Myocyte (in vitro differentiated cells): ENCODE measurements around the gene A3GALT2. TPM values are rescaled to one million over a fixed set of nuclear protein-coding genes. Genes with fewer than 3 reads are reported as not detected.
A peak's percentile ranks its signal among the peaks of the same experiment; 100 is the strongest.

Experiments
- DNase-seq: peaks from one replicate; pipeline ENCODE4 v3.0.0-alpha.2; 2012; ENCODE audit warnings: low read depth
- total RNA-seq: library from RNA; depleted of rRNA; stranded (reverse); fragments of >200 nt; gene quantifications from 2 replicates; pipeline ENCODE4 v1.2.3, GENCODE V29; 2014

The A3GALT2 gene
- total RNA-seq, 1 donor from 2014 or later, result 0.32 TPM

GRCh38 chr1:33332881-33333280 is 12.0 kb upstream of the A3GALT2 start:
- DNase-seq, result no peak

GRCh38 chr1:33332357-33332789 is 11.5 kb upstream of the A3GALT2 start:
- DNase-seq, result peak; percentile 74

- DNase-seq, result peak; percentile 81
Observed at GRCh38 chr1:33331444-33332356, 10.8 kb upstream of the A3GALT2 start.

GRCh38 chr1:33330906-33331305 is 10.0 kb upstream of the A3GALT2 start:
- DNase-seq, result no peak

GRCh38 chr1:33330361-33330890 is 9.5 kb upstream of the A3GALT2 start:
- DNase-seq, result no peak

- no peak for DNase-seq
Observed at GRCh38 chr1:33329600-33330305, 8.9 kb upstream of the A3GALT2 start.

GRCh38 chr1:33328817-33329216 is 7.9 kb upstream of the A3GALT2 start:
- no peak for DNase-seq

GRCh38 chr1:33327587-33328325 is 6.9 kb upstream of the A3GALT2 start:
- DNase-seq, result peak; percentile 95

- DNase-seq, result no peak
Observed at GRCh38 chr1:33326785-33327184, 5.9 kb upstream of the A3GALT2 start.

- DNase-seq, result no peak
Observed at GRCh38 chr1:33324677-33325575, 4.0 kb upstream of the A3GALT2 start.

GRCh38 chr1:33323663-33324477 is 3.0 kb upstream of the A3GALT2 start:
- DNase-seq, result no peak

- no peak for DNase-seq
Observed at GRCh38 chr1:33322870-33323585, 2.1 kb upstream of the A3GALT2 start.

- no peak for DNase-seq
Observed at GRCh38 chr1:33322109-33322508, 1.2 kb upstream of the A3GALT2 start.

GRCh38 chr1:33321178-33321577 is 280 bp upstream of the A3GALT2 start:
- no peak for DNase-seq

- DNase-seq, result peak; percentile 59
Observed at GRCh38 chr1:33319949-33320618, 814 bp downstream of the A3GALT2 start.

GRCh38 chr1:33319186-33319948 is 1.5 kb downstream of the A3GALT2 start:
- DNase-seq, result no peak

- DNase-seq, result no peak
Observed at GRCh38 chr1:33317946-33318345, 3.0 kb downstream of the A3GALT2 start.
